HG03520 (cell line): ENCODE results near the gene MXRA8.

Experiments used
- ATAC-seq: cut with Tn5 transposase; IDR thresholded peaks from one replicate; pipeline ENCODE4 v1.9.1; 2021; ENCODE audit warnings: mild to moderate bottlenecking, moderate library complexity; ENCODE audit not compliant: unreplicated experiment

MXRA8 gene

GRCh38 chr1:1337793-1338147 is 20.6 kb downstream of the MXRA8 start:
- no peak for ATAC-seq

- ATAC-seq = no peak
Measured at GRCh38 chr1:1336931-1337792, 21.2 kb downstream of the MXRA8 start.

GRCh38 chr1:1336446-1336845 is 21.9 kb downstream of the MXRA8 start:
- no peak for ATAC-seq

- ATAC-seq = no peak
Measured at GRCh38 chr1:1335792-1336248, 22.5 kb downstream of the MXRA8 start.

- ATAC-seq = no peak
Measured at GRCh38 chr1:1335283-1335682, 23.1 kb downstream of the MXRA8 start.

GRCh38 chr1:1334835-1335234 is 23.5 kb downstream of the MXRA8 start:
- no peak for ATAC-seq

- ATAC-seq = no peak
Measured at GRCh38 chr1:1333551-1334241, 24.7 kb downstream of the MXRA8 start.

GRCh38 chr1:1332774-1333480 is 25.4 kb downstream of the MXRA8 start:
- ATAC-seq = no peak

- no peak for ATAC-seq
Measured at GRCh38 chr1:1332031-1332755, 26.2 kb downstream of the MXRA8 start.

GRCh38 chr1:1331068-1331965 is 27.0 kb downstream of the MXRA8 start, which contains the start of gene TAS1R3:
Gene TAS1R3 (plus strand): TSS chr1:1331280. CDS start chr1:1331346, 66 bp downstream.
- no peak for ATAC-seq

- ATAC-seq = no peak
Measured at GRCh38 chr1:1330366-1331067, 27.8 kb downstream of the MXRA8 start.

GRCh38 chr1:1329304-1330210 is 28.8 kb downstream of the MXRA8 start:
- ATAC-seq = no peak

- ATAC-seq = no peak
Measured at GRCh38 chr1:1328254-1328653, 30.1 kb downstream of the MXRA8 start.

- no peak for ATAC-seq
Measured at GRCh38 chr1:1327291-1327690, 31.1 kb downstream of the MXRA8 start.

- ATAC-seq = no peak
Measured at GRCh38 chr1:1326075-1326605, 32.2 kb downstream of the MXRA8 start.

GRCh38 chr1:1325288-1326074 is 32.9 kb downstream of the MXRA8 start:
- ATAC-seq = no peak
